ENCODE data around the gene SRGAP1.

SRGAP1 gene

GRCh38 chr12:63976902-63977395 is 132.4 kb downstream of the SRGAP1 start:
- H3K4me3 ChIP-seq (ENCODE audit: low read length), result no peak overlapping the region
- no peaks in the 10 kb centered on the region for H3K4me1 ChIP-seq (ENCODE audit: low read length)
- H3K27ac ChIP-seq (ENCODE audit: low read length), result no peak overlapping the region
- H3K36me3 ChIP-seq (replicated peaks; ENCODE audit: insufficient read depth, low read length), result no peaks in the 10 kb centered on the region
- H3K9me3 ChIP-seq (replicated peaks; ENCODE audit: insufficient read depth, low read length), result no peaks in the 10 kb centered on the region
- TF ChIP-seq CTCF (IDR thresholded peaks at IDR 0.05; ENCODE audit: low read length), result no peak
- TF ChIP-seq EZH2phosphoT487 (IDR thresholded peaks at IDR 0.05; ENCODE audit: low read length), result no peak
- no peak for TF ChIP-seq EZH2 (optimal IDR thresholded peaks at IDR 0.05; ENCODE audit: low read depth, low read length)
- no peak overlapping the region for H3K9ac ChIP-seq (ENCODE audit: low read length)
- H3K79me2 ChIP-seq (ENCODE audit: low read length), result no peaks in the 10 kb centered on the region
- no peaks in the 10 kb centered on the region for H3K9me2 ChIP-seq (replicated peaks; ENCODE audit: insufficient read depth, low read length)
- no peak overlapping the region for H3K4me2 ChIP-seq (ENCODE audit: low read depth, low read length)
- H4K20me1 ChIP-seq (ENCODE audit: insufficient read depth, low read length), result no peaks in the 10 kb centered on the region
- H3F3A ChIP-seq (ENCODE audit: insufficient read depth, low read length), result no peaks in the 10 kb centered on the region
- no peaks in the 10 kb centered on the region for H3K27me3 ChIP-seq (replicated peaks; ENCODE audit: insufficient read depth, low read length)
- no peak for DNase-seq
- H2AFZ ChIP-seq (ENCODE audit: low read length), result no peak overlapping the region

- DNase-seq, result no peak
- Histone ChIP-seq H3K4me2 (ENCODE audit: low read depth, low read length) (no peak overlapping the region), H2AFZ (ENCODE audit: low read length) (no peak overlapping the region), H3K4me3 (ENCODE audit: low read length) (no peak overlapping the region), H3K27me3 (replicated peaks; ENCODE audit: insufficient read depth, low read length) (no peaks in the 10 kb centered on the region), H3K9me3 (replicated peaks; ENCODE audit: insufficient read depth, low read length) (no peaks in the 10 kb centered on the region), H3K27ac (ENCODE audit: low read length) (no peak overlapping the region), H3K9ac (ENCODE audit: low read length) (no peak overlapping the region), H3K79me2 (ENCODE audit: low read length) (no peaks in the 10 kb centered on the region), H4K20me1 (ENCODE audit: insufficient read depth, low read length) (no peaks in the 10 kb centered on the region), H3F3A (ENCODE audit: insufficient read depth, low read length) (no peaks in the 10 kb centered on the region), H3K36me3 (replicated peaks; ENCODE audit: insufficient read depth, low read length) (no peaks in the 10 kb centered on the region), H3K9me2 (replicated peaks; ENCODE audit: insufficient read depth, low read length) (no peaks in the 10 kb centered on the region), H3K4me1 (ENCODE audit: low read length) (no peaks in the 10 kb centered on the region)
- TF ChIP-seq EZH2 (optimal IDR thresholded peaks at IDR 0.05; ENCODE audit: low read depth, low read length), result no peak
- no peak for TF ChIP-seq CTCF (IDR thresholded peaks at IDR 0.05; ENCODE audit: low read length)
- no peak for TF ChIP-seq EZH2phosphoT487 (IDR thresholded peaks at IDR 0.05; ENCODE audit: low read length)
Observed at GRCh38 chr12:63977441-63977840, 132.9 kb downstream of the SRGAP1 start.

- TF ChIP-seq EZH2 (optimal IDR thresholded peaks at IDR 0.05; ENCODE audit: low read depth, low read length) (no peak), EZH2phosphoT487 (IDR thresholded peaks at IDR 0.05; ENCODE audit: low read length) (no peak), CTCF (IDR thresholded peaks at IDR 0.05; ENCODE audit: low read length) (no peak)
- no peaks in the 10 kb centered on the region for H3K9me2 ChIP-seq (replicated peaks; ENCODE audit: insufficient read depth, low read length)
- no peak overlapping the region for H3K9ac ChIP-seq (ENCODE audit: low read length)
- no peaks in the 10 kb centered on the region for H3K36me3 ChIP-seq (replicated peaks; ENCODE audit: insufficient read depth, low read length)
- H3K4me3 ChIP-seq (ENCODE audit: low read length), result no peak overlapping the region
- no peaks in the 10 kb centered on the region for H3K9me3 ChIP-seq (replicated peaks; ENCODE audit: insufficient read depth, low read length)
- no peaks in the 10 kb centered on the region for H3F3A ChIP-seq (ENCODE audit: insufficient read depth, low read length)
- no peak overlapping the region for H2AFZ ChIP-seq (ENCODE audit: low read length)
- no peaks in the 10 kb centered on the region for H3K27me3 ChIP-seq (replicated peaks; ENCODE audit: insufficient read depth, low read length)
- H3K79me2 ChIP-seq (ENCODE audit: low read length), result no peaks in the 10 kb centered on the region
- no peaks in the 10 kb centered on the region for H4K20me1 ChIP-seq (ENCODE audit: insufficient read depth, low read length)
- no peak overlapping the region for H3K4me2 ChIP-seq (ENCODE audit: low read depth, low read length)
- no peak overlapping the region for H3K27ac ChIP-seq (ENCODE audit: low read length)
- DNase-seq, result no peak
- H3K4me1 ChIP-seq (ENCODE audit: low read length), result no peaks in the 10 kb centered on the region
Observed at GRCh38 chr12:63978519-63978918, 134.0 kb downstream of the SRGAP1 start.
